ENCODE results near the gene USH1C.
A peak's percentile ranks its signal among the peaks of the same experiment; 100 is the strongest.

Gene USH1C

DNA sequence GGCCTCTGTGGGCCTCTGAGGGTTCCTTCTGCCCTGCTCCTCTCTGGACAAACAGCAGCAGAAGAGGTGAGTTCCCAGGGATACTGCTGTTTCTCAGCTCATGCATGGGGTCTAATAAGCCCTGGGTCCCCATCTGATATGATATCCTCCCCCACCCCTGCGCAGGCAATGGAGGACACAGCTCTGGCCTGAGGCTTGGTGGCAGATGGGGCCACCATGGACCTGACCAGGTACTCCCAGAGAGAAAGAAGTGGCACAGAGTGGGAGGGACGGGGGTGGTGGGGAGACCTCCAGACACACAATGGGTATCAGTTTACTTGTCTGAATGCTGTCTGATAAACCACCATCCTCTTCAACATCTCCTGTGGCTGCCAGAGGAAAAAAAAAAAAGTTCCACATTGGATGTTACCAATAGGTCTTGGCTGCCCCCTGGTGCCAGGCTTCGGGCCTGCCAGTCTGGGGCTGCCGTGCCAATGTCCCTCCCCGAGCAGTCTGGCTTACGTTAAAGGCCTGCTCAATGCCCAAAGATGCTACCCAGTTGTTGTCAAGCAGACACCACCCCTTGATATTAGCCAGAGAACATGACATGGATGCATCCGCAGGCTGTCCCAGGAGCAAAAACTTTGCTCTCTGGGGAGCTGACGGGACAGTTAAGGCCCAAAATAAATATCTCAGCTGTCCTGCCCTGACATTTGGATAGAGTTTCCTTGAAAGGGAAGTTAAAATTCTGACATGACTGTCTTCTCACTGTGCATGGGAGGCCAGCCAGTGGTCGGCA is 39.7 kb downstream of the USH1C start:
- H3K4me3 ChIP-seq (ENCODE audit: low read depth, low read length): no peak overlapping the region
- peak; percentile 83 for TF ChIP-seq CTCF (IDR thresholded peaks at IDR 0.05; ENCODE audit: low read depth, low read length, missing control alignments)
- DNase-seq (ENCODE audit: low read depth): no peak

DNA sequence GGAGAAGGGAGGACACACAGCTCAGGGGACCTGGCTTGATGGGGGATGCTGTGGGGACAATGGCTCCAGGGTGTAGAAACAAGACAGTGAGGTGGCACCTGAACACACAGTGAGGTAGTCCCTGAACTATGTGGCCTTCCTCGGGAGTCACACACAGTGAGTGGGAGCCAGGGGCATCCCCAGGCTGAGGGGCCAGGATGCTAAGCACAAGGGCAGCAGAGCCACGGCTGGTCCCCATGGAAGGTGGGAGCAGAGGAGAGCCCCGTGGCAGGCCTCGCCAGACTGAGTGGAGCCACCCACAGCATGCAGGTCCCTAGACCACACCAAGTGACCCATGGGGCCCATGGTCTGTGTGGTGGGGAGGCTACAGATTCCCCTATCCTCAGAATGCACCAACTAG is 41.6 kb downstream of the USH1C start:
- no peak for TF ChIP-seq CTCF (IDR thresholded peaks at IDR 0.05; ENCODE audit: low read depth, low read length, missing control alignments)
- no peak overlapping the region for H3K4me3 ChIP-seq (ENCODE audit: low read depth, low read length)
- DNase-seq (ENCODE audit: low read depth): no peak

- DNase-seq (ENCODE audit: low read depth): no peak
- TF ChIP-seq CTCF (IDR thresholded peaks at IDR 0.05; ENCODE audit: low read depth, low read length, missing control alignments): no peak
- no peak overlapping the region for H3K4me3 ChIP-seq (ENCODE audit: low read depth, low read length)
These were observed 43.5 kb downstream of the USH1C start for GRCh38 chr11:17500673-17501072.

DNA sequence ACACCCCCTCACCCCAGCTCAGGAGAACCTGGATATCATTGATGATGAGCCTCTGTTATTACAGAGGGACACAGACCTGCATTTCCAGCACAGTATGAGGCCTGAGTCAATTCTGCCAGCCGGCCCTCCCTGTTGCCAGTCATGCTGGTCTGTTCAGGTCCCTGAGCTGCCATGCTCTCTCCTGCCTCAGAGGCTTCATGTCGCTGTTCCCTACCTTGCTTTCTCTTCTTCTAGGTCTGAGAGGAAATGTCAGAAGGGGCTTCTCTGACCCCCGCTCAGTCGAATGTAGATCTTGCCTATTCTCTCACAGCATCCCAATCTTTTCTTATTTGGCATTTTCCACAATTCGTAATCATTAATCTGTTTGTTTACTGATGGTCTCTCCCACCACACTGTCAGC is 45.7 kb downstream of the USH1C start:
- DNase-seq (ENCODE audit: low read depth): no peak
- TF ChIP-seq CTCF (IDR thresholded peaks at IDR 0.05; ENCODE audit: low read depth, low read length, missing control alignments): peak; percentile 38
- no peak overlapping the region for H3K4me3 ChIP-seq (ENCODE audit: low read depth, low read length)

DNA sequence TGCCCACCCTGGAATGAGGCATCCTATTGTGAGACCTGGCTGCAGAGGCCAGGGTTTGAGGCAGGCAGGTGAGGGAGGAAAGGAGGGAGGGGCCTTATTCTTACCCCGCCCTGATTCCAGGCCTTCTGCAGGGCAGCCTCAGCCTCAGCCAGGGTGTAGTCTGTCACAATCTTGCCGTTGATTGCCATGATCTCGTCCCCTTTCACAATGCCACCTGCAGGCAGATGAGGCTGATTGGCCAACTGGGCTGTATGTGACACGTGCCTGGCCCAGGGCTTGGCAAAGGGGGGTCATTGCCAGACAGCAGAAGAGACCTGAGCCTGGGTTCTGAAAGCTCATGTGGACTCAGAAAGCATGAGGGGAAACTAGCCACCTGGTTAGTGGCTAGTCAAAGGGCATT is 46.2 kb downstream of the USH1C start:
- no peak overlapping the region for H3K4me3 ChIP-seq (ENCODE audit: low read depth, low read length)
- DNase-seq (ENCODE audit: low read depth): no peak
- no peak for TF ChIP-seq CTCF (IDR thresholded peaks at IDR 0.05; ENCODE audit: low read depth, low read length, missing control alignments)

DNA sequence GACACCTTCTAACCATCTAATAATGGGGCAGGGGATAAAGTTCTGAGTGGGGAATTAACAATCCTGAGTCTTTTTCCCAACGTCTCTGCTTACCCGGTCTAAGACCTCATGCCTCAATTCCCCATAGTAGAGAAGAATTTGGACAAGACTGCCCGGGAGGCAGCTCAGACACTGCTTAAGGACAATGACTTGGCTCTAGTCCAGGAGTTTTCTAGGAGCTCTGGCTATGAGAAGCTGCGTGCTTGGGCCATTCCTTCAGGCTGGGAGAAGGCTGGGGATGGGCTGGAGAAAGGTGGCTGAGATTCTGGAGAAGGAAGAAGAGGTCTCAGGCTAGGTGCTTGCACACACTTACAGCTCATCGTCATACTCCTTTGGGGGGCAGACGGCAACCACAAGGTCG is 47.8 kb downstream of the USH1C start:
- no peak for DNase-seq (ENCODE audit: low read depth)
- no peak for TF ChIP-seq CTCF (IDR thresholded peaks at IDR 0.05; ENCODE audit: low read depth, low read length, missing control alignments)
- H3K4me3 ChIP-seq (ENCODE audit: low read depth, low read length): no peak overlapping the region

DNA sequence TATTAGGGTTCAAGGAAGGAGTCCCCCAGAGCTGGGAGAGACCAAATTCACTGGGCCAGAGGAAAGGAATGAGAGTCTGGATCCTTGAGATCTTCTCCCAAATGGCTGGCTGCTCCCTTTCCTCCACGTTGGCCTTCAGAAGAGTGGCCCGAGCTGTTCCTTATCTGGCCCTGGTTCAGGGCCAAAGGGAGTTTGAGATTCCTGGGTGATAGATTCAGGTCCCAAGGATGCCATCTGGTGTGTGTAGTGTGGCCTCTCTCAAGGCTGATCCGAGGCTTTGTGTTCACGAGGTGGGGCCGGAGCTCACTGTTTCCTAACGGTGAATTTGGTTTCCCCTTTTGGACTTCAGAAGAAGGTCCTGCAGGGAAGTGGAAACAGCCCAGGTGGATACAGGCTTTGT is 50.2 kb downstream of the USH1C start:
- DNase-seq (ENCODE audit: low read depth): no peak
- no peak for TF ChIP-seq CTCF (IDR thresholded peaks at IDR 0.05; ENCODE audit: low read depth, low read length, missing control alignments)
- no peak overlapping the region for H3K4me3 ChIP-seq (ENCODE audit: low read depth, low read length)

Data from GM12864 (cell line).